Eye (tissue), 1 donor: Measurements from ENCODE around the gene KCNE3.
A peak's percentile ranks its signal among the peaks of the same experiment; 100 is the strongest.

Experiments used
- DNase-seq: peaks from one replicate; pipeline ENCODE4 v3.0.0-alpha.2; 2015

The KCNE3 gene

DNA sequence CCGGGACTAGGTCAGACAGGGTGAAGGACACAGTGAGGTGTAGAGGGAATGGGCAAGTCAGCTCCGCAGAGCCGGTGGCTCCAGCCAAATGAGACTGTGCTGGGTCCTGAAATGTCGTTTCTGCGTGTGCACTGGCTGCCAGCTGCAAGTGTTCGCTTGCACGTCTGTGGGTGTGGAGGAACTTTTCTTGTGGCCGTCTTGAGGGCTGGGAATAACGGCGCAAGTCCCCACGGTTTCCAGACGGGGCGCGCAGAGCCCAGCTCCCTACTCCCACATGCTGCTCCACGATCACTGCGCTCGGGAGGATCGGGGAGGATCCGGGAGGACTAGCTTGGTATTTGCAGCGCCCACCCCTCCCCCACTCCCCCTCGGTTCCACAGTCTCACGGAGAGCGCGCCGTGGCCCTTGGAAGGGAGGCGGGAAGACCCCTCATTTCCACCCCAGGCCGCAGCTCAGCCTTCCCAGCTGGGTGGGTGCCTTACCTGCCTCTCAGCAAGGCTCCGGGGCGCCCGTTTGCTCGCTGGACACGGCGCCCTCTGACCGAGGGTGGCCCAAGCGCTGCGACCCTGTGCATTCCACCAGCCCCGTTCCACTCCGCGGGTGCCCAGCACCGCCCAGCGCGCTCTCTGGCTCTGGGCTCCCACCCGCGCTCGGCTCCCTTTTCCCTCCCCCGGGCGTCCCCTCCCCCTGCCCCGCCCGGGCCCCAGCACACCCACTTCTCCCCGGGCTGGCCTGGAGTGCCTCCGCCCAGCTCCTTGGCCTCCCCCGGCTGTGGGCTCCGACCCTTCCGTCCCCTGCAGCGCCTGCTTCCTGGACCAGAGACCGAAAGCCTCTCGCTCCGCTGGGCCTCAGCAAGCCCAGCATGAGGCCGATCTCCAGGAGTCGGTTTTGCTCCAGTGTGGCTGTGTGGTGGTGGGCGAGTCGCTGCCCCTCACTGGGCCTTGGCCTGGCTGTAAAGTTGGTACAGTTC, at the start of gene KCNE3:
Gene KCNE3 (minus strand): TSS at position 634 of the 970 bp plus-strand sequence. CDS start 9,986 bp downstream, outside the sequence.
- peak; percentile 70 for DNase-seq

DNA sequence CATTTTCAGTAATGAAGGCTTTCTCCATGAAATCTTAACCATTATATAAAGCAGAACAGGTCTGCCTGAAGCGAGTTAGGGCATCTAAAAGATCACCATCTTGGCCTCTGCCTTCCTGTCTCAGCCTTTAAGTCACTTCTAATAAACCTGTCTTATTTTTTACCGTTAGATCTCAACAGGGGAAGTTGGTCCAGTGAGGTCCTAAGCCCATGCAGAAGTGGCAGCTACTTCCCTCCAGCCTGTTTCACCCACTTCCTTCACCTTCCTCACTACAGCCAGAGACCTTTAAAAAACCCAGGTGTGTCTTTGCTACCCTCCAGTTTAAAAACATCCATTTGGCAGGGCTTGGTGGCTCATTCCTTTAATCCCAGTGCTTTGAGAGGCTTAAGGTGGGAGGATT, 40.2 kb upstream of the KCNE3 start:
- no peak for DNase-seq

DNA sequence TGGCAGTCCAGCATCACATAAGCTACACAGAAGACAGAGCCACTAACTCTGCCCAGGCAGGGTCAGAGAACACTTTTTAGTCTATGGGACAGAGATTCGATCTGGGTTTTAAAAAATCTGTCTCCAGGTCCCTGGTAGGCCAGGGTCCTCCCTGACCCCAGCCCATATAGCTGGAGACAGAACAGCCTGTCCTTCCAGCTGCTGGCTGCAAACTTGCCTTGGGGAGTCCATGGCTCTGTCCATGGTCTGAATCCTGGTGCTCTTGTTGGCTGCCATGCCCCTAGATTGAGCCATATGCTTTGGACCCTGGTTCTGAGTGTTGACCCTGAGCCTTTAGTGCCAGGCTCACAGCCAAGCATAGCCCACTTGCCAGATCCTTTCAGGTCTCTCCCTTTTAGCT, 39.5 kb upstream of the KCNE3 start:
- no peak for DNase-seq

GRCh38 chr11:74505911-74506310, 38.6 kb upstream of the KCNE3 start:
- DNase-seq, result no peak

DNA sequence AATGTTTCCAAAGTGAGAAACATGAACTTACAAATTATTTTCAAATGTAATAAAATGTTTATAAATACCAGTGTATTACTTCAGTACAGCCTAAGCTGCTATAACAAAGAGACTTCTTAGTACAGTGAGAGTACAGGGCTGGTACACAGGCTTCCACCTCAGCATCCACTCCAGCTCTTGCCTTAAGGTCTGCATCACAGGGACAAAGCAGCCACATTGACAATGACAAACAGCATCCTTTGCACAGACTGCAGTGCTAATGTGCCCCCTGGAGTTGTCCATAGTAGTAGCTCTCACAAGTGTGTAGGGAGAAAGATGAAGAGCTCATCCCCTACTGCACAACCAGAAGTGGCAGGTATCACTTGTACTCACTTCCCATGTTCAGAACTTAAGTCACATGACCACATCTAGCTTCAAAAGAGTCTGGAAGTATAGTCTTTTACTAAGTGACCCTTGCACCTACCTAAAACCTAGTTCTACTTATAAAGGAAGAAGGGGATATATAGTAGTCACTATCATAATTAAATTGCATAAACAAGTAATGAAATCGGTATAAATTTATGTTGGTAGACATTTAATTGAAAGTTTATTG, 36.8 kb upstream of the KCNE3 start:
- no peak for DNase-seq

GRCh38 chr11:74494916-74495315, 27.6 kb upstream of the KCNE3 start:
- DNase-seq, result no peak

GRCh38 chr11:74493791-74494630, 26.7 kb upstream of the KCNE3 start:
- no peak for DNase-seq

- DNase-seq, result peak; percentile 98
These were observed 25.8 kb upstream of the KCNE3 start, which contains the start of gene LIPT2 for GRCh38 chr11:74492974-74493790. TSS of gene LIPT2 (minus strand) at chr11:74493724. CDS start at chr11:74493703, 21 bp downstream.

GRCh38 chr11:74492084-74492483, 24.7 kb upstream of the KCNE3 start:
- peak; percentile 5 for DNase-seq

DNA sequence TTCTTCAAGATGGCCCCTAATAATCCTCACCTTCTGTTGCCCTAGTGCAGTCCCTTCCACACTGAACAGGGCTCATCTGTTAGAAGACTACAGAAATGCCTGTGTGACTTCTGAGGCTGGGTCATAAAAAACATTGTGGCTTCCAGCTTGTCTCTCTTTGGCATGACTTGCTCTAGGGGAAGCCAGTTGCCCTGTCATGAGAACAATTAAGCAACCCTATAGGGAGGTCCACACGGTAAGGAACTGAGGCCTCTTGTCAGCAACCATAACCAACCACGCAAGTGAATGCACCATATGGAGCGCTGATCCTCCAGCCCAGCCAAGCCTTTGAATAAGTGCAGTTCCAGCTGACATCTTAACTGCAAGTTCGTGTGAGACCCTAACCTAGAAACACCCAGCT, 23.6 kb upstream of the KCNE3 start:
- DNase-seq, result no peak

GRCh38 chr11:74487875-74488274, 20.5 kb upstream of the KCNE3 start:
- DNase-seq, result no peak

DNA sequence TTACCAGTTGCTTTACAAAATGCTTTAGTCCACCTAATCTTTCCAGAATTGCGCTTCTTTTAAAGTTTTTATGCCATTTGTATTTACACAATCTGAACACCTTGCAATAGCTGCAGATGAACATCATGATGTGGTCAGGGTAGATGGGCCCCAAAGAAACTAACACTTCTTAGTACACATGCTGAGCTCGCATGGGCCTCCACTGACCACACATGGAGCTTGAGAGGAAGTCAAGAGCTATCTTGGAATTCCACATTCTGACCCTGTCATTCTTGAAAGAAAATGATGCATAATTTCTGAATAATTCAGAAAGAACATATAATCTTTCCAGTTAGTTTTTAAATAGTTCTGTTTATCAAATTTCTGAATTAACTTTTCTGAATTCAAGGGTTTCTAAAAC, 18.5 kb upstream of the KCNE3 start:
- DNase-seq, result no peak

GRCh38 chr11:74480688-74481417, 13.5 kb upstream of the KCNE3 start:
- no peak for DNase-seq

- no peak for DNase-seq
These were observed 12.4 kb upstream of the KCNE3 start for GRCh38 chr11:74479732-74480123.

DNA sequence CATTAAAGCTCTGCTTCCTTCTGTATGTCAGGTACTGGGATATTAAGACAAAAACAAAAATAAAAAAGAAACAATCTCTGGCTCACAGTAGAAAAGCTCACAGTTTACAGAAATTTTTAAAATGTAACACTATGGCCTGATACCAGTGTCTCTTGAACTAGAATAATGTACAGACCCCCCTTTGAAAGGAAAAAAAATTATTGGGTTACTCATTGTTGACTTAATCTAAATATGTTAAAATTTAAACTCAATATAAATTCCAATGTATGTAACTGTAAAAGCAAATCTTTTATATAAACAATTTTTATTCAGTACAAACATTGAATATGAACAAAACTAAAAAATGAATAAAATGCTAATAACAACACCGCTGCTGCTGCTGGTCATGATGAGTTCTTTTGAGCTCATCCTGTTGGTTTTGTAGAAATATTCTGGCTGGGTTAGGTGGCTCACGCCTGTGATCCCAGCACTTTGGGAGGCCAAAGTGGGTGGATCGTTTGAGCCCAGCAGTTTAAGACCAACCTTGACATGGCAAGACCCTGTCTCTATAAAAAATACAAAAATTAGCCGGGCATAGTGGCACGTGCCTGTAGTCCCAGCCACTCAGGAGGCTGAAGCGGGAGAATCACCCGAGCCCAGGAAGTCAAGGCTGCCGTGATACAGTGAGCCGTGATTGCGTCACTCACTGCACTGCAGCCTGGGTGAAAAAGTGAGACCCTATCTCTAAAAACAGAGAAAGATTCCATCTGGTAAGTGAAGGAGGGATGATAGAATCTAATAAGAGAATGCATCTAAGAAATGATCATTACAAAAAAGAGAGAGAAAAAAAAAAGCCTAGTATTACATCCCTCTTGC, 11.8 kb upstream of the KCNE3 start:
- DNase-seq, result no peak

GRCh38 chr11:74476536-74476935, 9.2 kb upstream of the KCNE3 start:
- DNase-seq, result no peak

- DNase-seq, result no peak
These were observed 7.0 kb upstream of the KCNE3 start for GRCh38 chr11:74474316-74474715.

DNA sequence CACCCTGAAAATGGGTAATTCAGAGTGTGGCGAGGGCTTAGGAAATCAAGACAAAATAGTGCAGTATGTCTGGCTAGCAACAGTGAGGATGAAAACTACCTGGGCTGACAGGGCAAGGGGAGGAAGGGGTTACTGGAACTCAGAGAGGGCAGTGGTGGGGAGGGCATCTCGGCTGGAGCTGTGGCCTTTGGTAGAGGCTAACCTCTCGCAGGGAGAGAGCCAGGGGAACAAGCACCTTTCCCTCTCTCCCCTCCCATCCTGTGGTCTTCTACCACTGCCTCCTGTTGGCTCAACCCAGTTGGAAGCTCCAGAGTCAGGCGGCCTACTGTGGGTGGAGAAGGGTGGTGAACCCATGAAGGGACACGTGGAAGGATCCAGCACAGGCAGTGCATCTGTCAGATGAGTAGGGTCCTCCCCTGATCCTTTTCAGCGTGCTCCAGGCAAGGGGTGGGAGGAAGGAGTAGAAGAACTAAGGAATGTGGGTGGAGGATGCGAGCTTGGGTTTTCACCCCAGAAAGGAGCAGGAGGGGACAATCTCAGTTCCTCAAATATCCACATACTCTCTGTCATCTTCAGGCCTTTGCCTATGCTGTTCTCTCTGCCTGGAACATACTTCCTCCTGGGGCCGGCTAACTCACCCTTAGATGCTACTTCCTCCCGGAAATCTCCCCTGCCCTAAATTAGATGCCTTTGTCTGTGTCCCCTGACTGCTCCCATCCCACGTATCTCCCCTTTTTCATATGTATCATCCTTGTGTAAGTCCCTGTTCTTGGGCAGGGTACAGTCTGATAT, 6.2 kb upstream of the KCNE3 start:
- DNase-seq, result no peak

DNA sequence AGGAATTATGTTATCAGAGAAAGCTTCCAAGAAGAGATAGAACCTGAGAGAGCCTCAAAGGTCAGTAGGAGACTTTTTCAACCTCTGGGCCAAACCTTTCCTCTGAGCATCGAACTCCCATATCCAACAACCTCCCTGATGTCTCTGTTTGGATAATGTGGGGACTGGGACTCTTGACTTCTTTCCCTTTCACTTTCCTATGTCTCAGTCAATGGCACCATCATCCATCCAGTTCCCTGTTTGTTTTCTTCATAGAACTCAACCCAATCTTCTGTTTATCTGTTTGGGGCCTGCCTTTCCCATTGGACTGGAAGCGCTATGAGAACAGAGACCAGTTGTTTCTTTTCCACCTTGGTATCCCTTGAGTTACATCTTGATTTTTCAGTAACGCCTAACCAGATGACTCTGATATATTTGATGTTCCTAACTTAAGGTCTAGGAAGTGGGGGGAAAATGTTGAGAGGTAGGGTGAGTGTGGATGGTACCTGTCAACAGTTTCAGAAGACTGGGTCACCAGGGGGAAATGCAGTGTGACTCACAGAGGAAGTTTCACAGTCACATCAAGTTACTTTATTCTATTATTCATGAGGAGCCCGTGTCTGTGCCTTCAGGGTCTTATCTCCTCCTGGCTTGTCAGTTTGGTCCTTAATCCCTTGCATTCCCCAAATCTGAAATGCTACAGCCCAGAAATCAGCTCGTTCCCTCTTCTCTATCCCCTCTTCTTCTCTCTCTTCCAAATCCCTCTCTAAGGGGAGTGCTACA, 4.5 kb upstream of the KCNE3 start:
- DNase-seq, result no peak
